ENCODE measurements around the gene PLCB3. TPM values are rescaled to one million over a fixed set of nuclear protein-coding genes. Genes with fewer than 3 reads are reported as not detected.

PLCB3 gene
- total RNA-seq, 1 donor from 2014 or later = 25.4 TPM

- Histone ChIP-seq H3K27me3 (ENCODE audit: control insufficient read depth, insufficient read depth, low read length) (no peaks in the 10 kb centered on the region), H3K36me3 (ENCODE audit: control insufficient read depth, insufficient read depth, low read length) (peaks cover 2% of the 10 kb centered on the region), H3K4me3 (ENCODE audit: low read depth, low read length) (no peak overlapping the region)
- no peak for DNase-seq (ENCODE audit: low read depth)
- no peak for TF ChIP-seq CTCF (IDR thresholded peaks at IDR 0.05; ENCODE audit: insufficient read depth, low read length, poor library complexity, severe bottlenecking)
These were observed 1.7 kb downstream of the PLCB3 start for GRCh38 chr11:64253043-64253442.

DNA sequence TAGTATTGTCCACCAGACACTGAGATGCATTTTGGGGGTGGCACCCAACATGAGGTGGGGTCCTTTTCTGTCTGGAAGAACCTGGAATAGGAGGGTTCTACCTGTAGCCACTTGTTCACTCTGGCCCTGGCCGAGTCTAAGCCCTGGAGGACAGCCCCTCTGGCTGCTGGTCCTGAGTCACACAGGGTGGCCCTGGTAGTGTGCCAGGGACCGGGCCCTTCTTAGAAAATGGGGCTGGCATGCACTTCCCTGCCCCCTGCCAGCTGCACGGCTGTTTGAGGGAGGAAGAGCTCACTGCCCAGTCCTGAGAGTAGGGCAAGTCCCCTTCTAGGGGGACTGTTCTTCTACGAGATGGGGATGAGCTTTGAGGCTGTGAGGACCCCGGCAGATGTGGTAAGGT, 2.2 kb downstream of the PLCB3 start:
- Histone ChIP-seq H3K27me3 (ENCODE audit: control insufficient read depth, insufficient read depth, low read length) (no peaks in the 10 kb centered on the region), H3K4me3 (ENCODE audit: low read depth, low read length) (no peak overlapping the region), H3K36me3 (ENCODE audit: control insufficient read depth, insufficient read depth, low read length) (peaks cover 2% of the 10 kb centered on the region)
- no peak for TF ChIP-seq CTCF (IDR thresholded peaks at IDR 0.05; ENCODE audit: insufficient read depth, low read length, poor library complexity, severe bottlenecking)
- no peak for DNase-seq (ENCODE audit: low read depth)

- TF ChIP-seq CTCF (IDR thresholded peaks at IDR 0.05; ENCODE audit: insufficient read depth, low read length, poor library complexity, severe bottlenecking) = no peak
- Histone ChIP-seq H3K36me3 (ENCODE audit: control insufficient read depth, insufficient read depth, low read length) (peaks cover 2% of the 10 kb centered on the region), H3K4me3 (ENCODE audit: low read depth, low read length) (no peak overlapping the region)
These were observed 3.0 kb downstream of the PLCB3 start for GRCh38 chr11:64254326-64254725.

GRCh38 chr11:64255135-64256128, 4.1 kb downstream of the PLCB3 start:
- TF ChIP-seq CTCF (IDR thresholded peaks at IDR 0.05; ENCODE audit: insufficient read depth, low read length, poor library complexity, severe bottlenecking) = no peak

More at GRCh38 chr11:64254326-64254725, 3.0 kb downstream of the PLCB3 start:
- no peaks in the 10 kb centered on the region for H3K27me3 ChIP-seq (ENCODE audit: control insufficient read depth, insufficient read depth, low read length)
- no peak for DNase-seq (ENCODE audit: low read depth)

DNA sequence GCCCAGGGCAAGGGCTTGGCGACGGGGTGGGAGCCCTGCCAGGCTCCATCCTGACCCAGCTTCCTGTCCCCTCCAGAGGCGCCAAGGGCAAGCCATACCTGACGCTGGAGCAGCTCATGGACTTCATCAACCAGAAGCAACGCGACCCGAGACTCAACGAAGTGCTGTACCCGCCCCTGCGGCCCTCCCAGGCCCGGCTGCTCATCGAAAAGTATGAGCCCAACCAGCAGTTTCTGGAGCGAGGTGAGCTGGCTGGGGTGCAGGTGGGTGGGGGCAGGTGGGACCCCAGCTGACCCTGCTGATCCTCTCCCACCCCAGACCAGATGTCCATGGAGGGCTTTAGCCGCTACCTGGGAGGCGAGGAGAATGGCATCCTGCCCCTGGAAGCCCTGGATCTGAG, 5.0 kb downstream of the PLCB3 start:
- H3K4me3 ChIP-seq (ENCODE audit: low read depth, low read length) = no peak overlapping the region
- H3K36me3 ChIP-seq (ENCODE audit: control insufficient read depth, insufficient read depth, low read length) = peaks cover 2% of the 10 kb centered on the region
- no peak for DNase-seq (ENCODE audit: low read depth)
- TF ChIP-seq CTCF (IDR thresholded peaks at IDR 0.05; ENCODE audit: insufficient read depth, low read length, poor library complexity, severe bottlenecking) = no peak
- H3K27me3 ChIP-seq (ENCODE audit: control insufficient read depth, insufficient read depth, low read length) = no peaks in the 10 kb centered on the region

More at GRCh38 chr11:64255135-64256128, 4.1 kb downstream of the PLCB3 start:
- H3K36me3 ChIP-seq (ENCODE audit: control insufficient read depth, insufficient read depth, low read length) = peaks cover 2% of the 10 kb centered on the region
- H3K27me3 ChIP-seq (ENCODE audit: control insufficient read depth, insufficient read depth, low read length) = no peaks in the 10 kb centered on the region
- H3K4me3 ChIP-seq (ENCODE audit: low read depth, low read length) = no peak overlapping the region
- no peak for DNase-seq (ENCODE audit: low read depth)

Data from kidney epithelial cell (primary cell).